ENCODE results near the gene GRAMD2B.

The GRAMD2B gene

DNA sequence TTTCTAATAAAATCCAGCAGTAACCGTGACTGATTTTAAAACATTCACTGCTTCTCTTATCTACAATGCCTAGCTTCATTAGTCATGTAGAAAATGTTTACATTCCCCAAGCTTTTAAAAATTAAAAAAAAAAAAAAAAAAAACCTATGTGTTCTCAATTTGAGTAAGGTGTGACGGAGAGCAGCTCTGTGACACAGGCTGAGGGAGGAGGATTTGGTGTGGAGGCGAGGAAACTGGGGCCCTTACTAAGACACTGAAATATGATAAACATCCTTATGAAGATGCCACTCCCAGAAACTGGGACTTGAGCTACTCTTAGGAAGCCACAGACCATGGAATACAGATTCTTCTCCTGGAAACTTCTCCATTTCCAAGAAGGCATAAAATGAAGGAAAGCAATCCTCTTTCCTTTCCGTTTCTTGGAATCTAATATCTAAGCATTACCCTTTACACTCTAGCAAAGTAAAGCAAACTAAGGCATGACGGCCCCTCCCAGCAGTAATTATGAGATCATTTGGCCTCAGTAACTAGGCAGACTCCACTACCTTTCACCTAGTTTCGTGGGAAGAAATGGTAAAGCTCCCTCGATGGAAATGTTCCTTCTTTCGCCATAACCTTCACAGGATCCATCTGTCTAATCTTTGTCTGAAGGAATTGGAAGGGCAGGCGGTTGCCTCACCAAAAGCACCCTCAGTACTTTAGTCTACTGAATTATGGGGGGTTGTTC, 23.5 kb downstream of the GRAMD2B start:
- TF ChIP-seq ZNF221 (tag by site-specific recombination; IDR thresholded peaks at IDR 0.05; ENCODE audit: borderline replicate concordance) (no peak), ZNF324 (tag by site-specific recombination; IDR thresholded peaks at IDR 0.05) (no peak), ZNF335 (tag by site-specific recombination; conservative IDR thresholded peaks at IDR 0.05) (no peak; the same call in 1 of the 2 replicates), ZNF354C (tag by site-specific recombination; IDR thresholded peaks at IDR 0.05; ENCODE audit: borderline replicate concordance, low read depth) (no peak), ZNF433 (tag by site-specific recombination; IDR thresholded peaks at IDR 0.05; ENCODE audit: low read depth) (no peak)
- TF ChIP-seq, protein P1, sequence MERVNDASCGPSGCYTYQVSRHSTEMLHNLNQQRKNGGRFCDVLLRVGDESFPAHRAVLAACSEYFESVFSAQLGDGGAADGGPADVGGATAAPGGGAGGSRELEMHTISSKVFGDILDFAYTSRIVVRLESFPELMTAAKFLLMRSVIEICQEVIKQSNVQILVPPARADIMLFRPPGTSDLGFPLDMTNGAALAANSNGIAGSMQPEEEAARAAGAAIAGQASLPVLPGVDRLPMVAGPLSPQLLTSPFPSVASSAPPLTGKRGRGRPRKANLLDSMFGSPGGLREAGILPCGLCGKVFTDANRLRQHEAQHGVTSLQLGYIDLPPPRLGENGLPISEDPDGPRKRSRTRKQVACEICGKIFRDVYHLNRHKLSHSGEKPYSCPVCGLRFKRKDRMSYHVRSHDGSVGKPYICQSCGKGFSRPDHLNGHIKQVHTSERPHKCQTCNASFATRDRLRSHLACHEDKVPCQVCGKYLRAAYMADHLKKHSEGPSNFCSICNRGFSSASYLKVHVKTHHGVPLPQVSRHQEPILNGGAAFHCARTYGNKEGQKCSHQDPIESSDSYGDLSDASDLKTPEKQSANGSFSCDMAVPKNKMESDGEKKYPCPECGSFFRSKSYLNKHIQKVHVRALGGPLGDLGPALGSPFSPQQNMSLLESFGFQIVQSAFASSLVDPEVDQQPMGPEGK (tag by site-specific recombination; IDR thresholded peaks at IDR 0.05) = no peak
- TF ChIP-seq, protein P2, sequence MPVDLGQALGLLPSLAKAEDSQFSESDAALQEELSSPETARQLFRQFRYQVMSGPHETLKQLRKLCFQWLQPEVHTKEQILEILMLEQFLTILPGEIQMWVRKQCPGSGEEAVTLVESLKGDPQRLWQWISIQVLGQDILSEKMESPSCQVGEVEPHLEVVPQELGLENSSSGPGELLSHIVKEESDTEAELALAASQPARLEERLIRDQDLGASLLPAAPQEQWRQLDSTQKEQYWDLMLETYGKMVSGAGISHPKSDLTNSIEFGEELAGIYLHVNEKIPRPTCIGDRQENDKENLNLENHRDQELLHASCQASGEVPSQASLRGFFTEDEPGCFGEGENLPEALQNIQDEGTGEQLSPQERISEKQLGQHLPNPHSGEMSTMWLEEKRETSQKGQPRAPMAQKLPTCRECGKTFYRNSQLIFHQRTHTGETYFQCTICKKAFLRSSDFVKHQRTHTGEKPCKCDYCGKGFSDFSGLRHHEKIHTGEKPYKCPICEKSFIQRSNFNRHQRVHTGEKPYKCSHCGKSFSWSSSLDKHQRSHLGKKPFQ (tag by site-specific recombination; IDR thresholded peaks at IDR 0.05) = no peak
- ChIA-PET POLR2A (interaction anchor here (1.7 kb wide), 1 partner anchor 23 kb away, joined by 9 read pairs; the partner anchor contains the start of gene GRAMD2B), CTCF (interaction anchor here (0.6 to 1.9 kb wide), 5 partner anchors 18 to 612 kb away, joined by 3 to 7 read pairs (median 3); no protein-coding TSS in a partner anchor)
- Histone ChIP-seq H3K9me3 (ENCODE audit: control insufficient read depth, insufficient read depth, low read depth, low read length) (no peaks in the 10 kb centered on the region), H3K36me3 (ENCODE audit: control insufficient read depth in 2 of 2, insufficient read depth in 1 of 2, low read length in 2 of 2) (no peaks in the 10 kb centered on the region), H3K4me3 (ENCODE audit: low read depth, low read length) (no peak overlapping the region), H3K27ac (ENCODE audit: extremely low read depth, low read depth, low read length) (no peak overlapping the region), H3K4me1 (ENCODE audit: control insufficient read depth, insufficient read depth, low read length) (peaks cover 4% of the 10 kb centered on the region)

DNA sequence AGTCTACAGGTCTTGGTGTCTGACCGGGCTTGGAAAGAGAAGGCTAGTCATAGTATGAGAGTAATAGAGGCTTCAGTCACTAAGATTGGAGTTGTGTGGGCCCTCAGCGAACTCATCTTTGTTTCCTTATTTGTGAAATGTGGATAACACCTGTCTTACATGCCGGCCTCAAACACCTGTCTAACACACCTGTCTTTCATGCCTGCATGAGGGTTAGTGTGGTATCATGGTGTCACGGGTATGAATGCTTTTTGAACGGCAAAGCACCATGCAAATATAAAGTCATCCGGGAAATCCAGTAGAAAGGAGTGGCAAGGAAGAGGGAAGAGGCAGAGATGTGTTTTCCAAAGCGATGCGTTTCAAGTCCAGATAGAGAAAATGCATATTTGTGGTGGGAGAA, 25.5 kb downstream of the GRAMD2B start:
- Histone ChIP-seq H3K36me3 (ENCODE audit: control insufficient read depth in 2 of 2, insufficient read depth in 1 of 2, low read length in 2 of 2) (no peaks in the 10 kb centered on the region), H3K9me3 (ENCODE audit: control insufficient read depth, insufficient read depth, low read depth, low read length) (no peaks in the 10 kb centered on the region), H3K27ac (ENCODE audit: extremely low read depth, low read depth, low read length) (no peak overlapping the region), H3K4me3 (ENCODE audit: low read depth, low read length) (no peak overlapping the region), H3K4me1 (ENCODE audit: control insufficient read depth, insufficient read depth, low read length) (peaks cover 7% of the 10 kb centered on the region)
- ChIA-PET CTCF (no interaction called here), POLR2A (no interaction called here)
- TF ChIP-seq, protein P3, sequence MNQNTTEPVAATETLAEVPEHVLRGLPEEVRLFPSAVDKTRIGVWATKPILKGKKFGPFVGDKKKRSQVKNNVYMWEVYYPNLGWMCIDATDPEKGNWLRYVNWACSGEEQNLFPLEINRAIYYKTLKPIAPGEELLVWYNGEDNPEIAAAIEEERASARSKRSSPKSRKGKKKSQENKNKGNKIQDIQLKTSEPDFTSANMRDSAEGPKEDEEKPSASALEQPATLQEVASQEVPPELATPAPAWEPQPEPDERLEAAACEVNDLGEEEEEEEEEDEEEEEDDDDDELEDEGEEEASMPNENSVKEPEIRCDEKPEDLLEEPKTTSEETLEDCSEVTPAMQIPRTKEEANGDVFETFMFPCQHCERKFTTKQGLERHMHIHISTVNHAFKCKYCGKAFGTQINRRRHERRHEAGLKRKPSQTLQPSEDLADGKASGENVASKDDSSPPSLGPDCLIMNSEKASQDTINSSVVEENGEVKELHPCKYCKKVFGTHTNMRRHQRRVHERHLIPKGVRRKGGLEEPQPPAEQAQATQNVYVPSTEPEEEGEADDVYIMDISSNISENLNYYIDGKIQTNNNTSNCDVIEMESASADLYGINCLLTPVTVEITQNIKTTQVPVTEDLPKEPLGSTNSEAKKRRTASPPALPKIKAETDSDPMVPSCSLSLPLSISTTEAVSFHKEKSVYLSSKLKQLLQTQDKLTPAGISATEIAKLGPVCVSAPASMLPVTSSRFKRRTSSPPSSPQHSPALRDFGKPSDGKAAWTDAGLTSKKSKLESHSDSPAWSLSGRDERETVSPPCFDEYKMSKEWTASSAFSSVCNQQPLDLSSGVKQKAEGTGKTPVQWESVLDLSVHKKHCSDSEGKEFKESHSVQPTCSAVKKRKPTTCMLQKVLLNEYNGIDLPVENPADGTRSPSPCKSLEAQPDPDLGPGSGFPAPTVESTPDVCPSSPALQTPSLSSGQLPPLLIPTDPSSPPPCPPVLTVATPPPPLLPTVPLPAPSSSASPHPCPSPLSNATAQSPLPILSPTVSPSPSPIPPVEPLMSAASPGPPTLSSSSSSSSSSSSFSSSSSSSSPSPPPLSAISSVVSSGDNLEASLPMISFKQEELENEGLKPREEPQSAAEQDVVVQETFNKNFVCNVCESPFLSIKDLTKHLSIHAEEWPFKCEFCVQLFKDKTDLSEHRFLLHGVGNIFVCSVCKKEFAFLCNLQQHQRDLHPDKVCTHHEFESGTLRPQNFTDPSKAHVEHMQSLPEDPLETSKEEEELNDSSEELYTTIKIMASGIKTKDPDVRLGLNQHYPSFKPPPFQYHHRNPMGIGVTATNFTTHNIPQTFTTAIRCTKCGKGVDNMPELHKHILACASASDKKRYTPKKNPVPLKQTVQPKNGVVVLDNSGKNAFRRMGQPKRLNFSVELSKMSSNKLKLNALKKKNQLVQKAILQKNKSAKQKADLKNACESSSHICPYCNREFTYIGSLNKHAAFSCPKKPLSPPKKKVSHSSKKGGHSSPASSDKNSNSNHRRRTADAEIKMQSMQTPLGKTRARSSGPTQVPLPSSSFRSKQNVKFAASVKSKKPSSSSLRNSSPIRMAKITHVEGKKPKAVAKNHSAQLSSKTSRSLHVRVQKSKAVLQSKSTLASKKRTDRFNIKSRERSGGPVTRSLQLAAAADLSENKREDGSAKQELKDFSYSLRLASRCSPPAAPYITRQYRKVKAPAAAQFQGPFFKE (tag by site-specific recombination; IDR thresholded peaks at IDR 0.05; ENCODE audit: borderline replicate concordance) = no peak
- no peak for TF ChIP-seq ZXDB (tag by site-specific recombination; IDR thresholded peaks at IDR 0.05)
- no peak for TF ChIP-seq ZFP41 (tag by site-specific recombination; IDR thresholded peaks at IDR 0.05; ENCODE audit: borderline replicate concordance)
- TF ChIP-seq ZNF335 (tag by site-specific recombination; conservative IDR thresholded peaks at IDR 0.05) = no peak
- TF ChIP-seq, protein P4, sequence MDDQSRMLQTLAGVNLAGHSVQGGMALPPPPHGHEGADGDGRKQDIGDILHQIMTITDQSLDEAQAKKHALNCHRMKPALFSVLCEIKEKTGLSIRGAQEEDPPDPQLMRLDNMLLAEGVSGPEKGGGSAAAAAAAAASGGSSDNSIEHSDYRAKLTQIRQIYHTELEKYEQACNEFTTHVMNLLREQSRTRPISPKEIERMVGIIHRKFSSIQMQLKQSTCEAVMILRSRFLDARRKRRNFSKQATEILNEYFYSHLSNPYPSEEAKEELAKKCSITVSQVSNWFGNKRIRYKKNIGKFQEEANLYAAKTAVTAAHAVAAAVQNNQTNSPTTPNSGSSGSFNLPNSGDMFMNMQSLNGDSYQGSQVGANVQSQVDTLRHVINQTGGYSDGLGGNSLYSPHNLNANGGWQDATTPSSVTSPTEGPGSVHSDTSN (CRISPR knock-in tag; IDR thresholded peaks at IDR 0.05) = no peak
- no peak for TF ChIP-seq ZNF404 (tag by site-specific recombination; IDR thresholded peaks at IDR 0.05)
- TF ChIP-seq TCF7L2 (IDR thresholded peaks at IDR 0.05; ENCODE audit: borderline replicate concordance, low read depth, low read length) = no peak
- TF ChIP-seq, protein P5, sequence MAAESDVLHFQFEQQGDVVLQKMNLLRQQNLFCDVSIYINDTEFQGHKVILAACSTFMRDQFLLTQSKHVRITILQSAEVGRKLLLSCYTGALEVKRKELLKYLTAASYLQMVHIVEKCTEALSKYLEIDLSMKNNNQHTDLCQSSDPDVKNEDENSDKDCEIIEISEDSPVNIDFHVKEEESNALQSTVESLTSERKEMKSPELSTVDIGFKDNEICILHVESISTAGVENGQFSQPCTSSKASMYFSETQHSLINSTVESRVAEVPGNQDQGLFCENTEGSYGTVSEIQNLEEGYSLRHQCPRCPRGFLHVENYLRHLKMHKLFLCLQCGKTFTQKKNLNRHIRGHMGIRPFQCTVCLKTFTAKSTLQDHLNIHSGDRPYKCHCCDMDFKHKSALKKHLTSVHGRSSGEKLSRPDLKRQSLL (tag by site-specific recombination; IDR thresholded peaks at IDR 0.05) = no peak
- no peak for TF ChIP-seq ZNF202 (tag by site-specific recombination; IDR thresholded peaks at IDR 0.05; ENCODE audit: borderline replicate concordance)
- no peak for TF ChIP-seq ZNF350 (tag by site-specific recombination; IDR thresholded peaks at IDR 0.05)
- no peak for TF ChIP-seq SETDB1 (IDR thresholded peaks at IDR 0.05; ENCODE audit: insufficient read length, low read length)
- TF ChIP-seq, protein P1 (tag by site-specific recombination; IDR thresholded peaks at IDR 0.05) = no peak
- TF ChIP-seq ZNF624 (tag by site-specific recombination; IDR thresholded peaks at IDR 0.05) = no peak
- no peak for TF ChIP-seq SP7 (tag by site-specific recombination; IDR thresholded peaks at IDR 0.05)

Measured in HEK293 (cell line).